Activated CD8-positive, alpha-beta memory T cell treated with anti-CD3 and anti-CD28 coated beads, Interleukin-2, amount 50 U/mL, for 24 hours (primary cell): ENCODE results near the gene KRT86.
"Not testable (repeated sequence)": the region's sequence is repeated elsewhere in the genome, so short reads cannot be mapped to it uniquely, and the experiment has no call there.

Experiments used
- DNase-seq: peaks from one replicate; pipeline ENCODE4 v3.0.0-alpha.2; 2020; ENCODE audit errors: extremely low read depth

The KRT86 gene

GRCh38 chr12:52336641-52337040, 62.2 kb downstream of the KRT86 start:
- no peak for DNase-seq

- DNase-seq: no peak
Measured at GRCh38 chr12:52337054-52337453, 62.6 kb downstream of the KRT86 start.

- DNase-seq: no peak
Measured at GRCh38 chr12:52338241-52338960, 64.0 kb downstream of the KRT86 start.

- no peak for DNase-seq
Measured at GRCh38 chr12:52341066-52341580, 66.7 kb downstream of the KRT86 start.

GRCh38 chr12:52342781-52343490, 68.5 kb downstream of the KRT86 start:
- DNase-seq: no peak

- DNase-seq: no peak
Measured at GRCh38 chr12:52343550-52343949, 69.1 kb downstream of the KRT86 start.

- DNase-seq: no peak
Measured at GRCh38 chr12:52344111-52344510, 69.7 kb downstream of the KRT86 start.

GRCh38 chr12:52345041-52345440, 70.6 kb downstream of the KRT86 start:
- not testable (repeated sequence) for DNase-seq

GRCh38 chr12:52346593-52346992, 72.1 kb downstream of the KRT86 start:
- no peak for DNase-seq

GRCh38 chr12:52347016-52347415, 72.6 kb downstream of the KRT86 start:
- DNase-seq: no peak

GRCh38 chr12:52347551-52348510, 73.4 kb downstream of the KRT86 start:
- DNase-seq: no peak

- DNase-seq: no peak
Measured at GRCh38 chr12:52349196-52349595, 74.8 kb downstream of the KRT86 start.

GRCh38 chr12:52350021-52350620, 75.7 kb downstream of the KRT86 start:
- DNase-seq: no peak

- no peak for DNase-seq
Measured at GRCh38 chr12:52350786-52351185, 76.3 kb downstream of the KRT86 start.

- DNase-seq: peak; percentile 21
Measured at GRCh38 chr12:52351196-52352059, 77.0 kb downstream of the KRT86 start.

- DNase-seq: no peak
Measured at GRCh38 chr12:52352951-52353350, 78.5 kb downstream of the KRT86 start.

- DNase-seq: no peak
Measured at GRCh38 chr12:52353766-52354165, 79.3 kb downstream of the KRT86 start.

GRCh38 chr12:52354200-52354599, 79.8 kb downstream of the KRT86 start:
- DNase-seq: no peak

GRCh38 chr12:52355176-52355575, 80.7 kb downstream of the KRT86 start:
- no peak for DNase-seq

- no peak for DNase-seq
Measured at GRCh38 chr12:52356031-52356761, 81.8 kb downstream of the KRT86 start.
